GM12864 (cell line): ENCODE measurements around the gene SOX6.

Source experiments
- DNase-seq: peaks from one replicate; pipeline ENCODE4 v3.0.0-alpha.2; 2011; ENCODE audit warnings: low read depth
- H3K4me3 ChIP-seq: 2 replicates; pipeline ENCODE4 v1.5.1; 2011; ENCODE audit warnings: mild to moderate bottlenecking, low read depth, low read length, control low read depth
- CTCF ChIP-seq: IDR thresholded peaks from 2 replicates; pipeline ENCODE4 v1.5.1; 2011; ENCODE audit warnings: low read depth, mild to moderate bottlenecking, moderate library complexity, low read length, control low read depth, inconsistent platforms; ENCODE audit errors: missing control alignments

Gene SOX6

GRCh38 chr11:16186680-16187079, 169.7 kb downstream of the SOX6 start:
- TF ChIP-seq CTCF: no peak
- no peak overlapping the region for H3K4me3 ChIP-seq
- DNase-seq: no peak

GRCh38 chr11:16185042-16185441, 171.3 kb downstream of the SOX6 start:
- H3K4me3 ChIP-seq: no peak overlapping the region
- TF ChIP-seq CTCF: no peak
- DNase-seq: no peak

- no peak overlapping the region for H3K4me3 ChIP-seq
- no peak for DNase-seq
- no peak for TF ChIP-seq CTCF
Observed at GRCh38 chr11:16184588-16184987, 171.8 kb downstream of the SOX6 start.

- no peak for DNase-seq
- TF ChIP-seq CTCF: no peak
- H3K4me3 ChIP-seq: no peak overlapping the region
Observed at GRCh38 chr11:16182553-16182952, 173.8 kb downstream of the SOX6 start.

GRCh38 chr11:16180868-16181267, 175.5 kb downstream of the SOX6 start:
- DNase-seq: no peak
- TF ChIP-seq CTCF: no peak
- H3K4me3 ChIP-seq: no peak overlapping the region

GRCh38 chr11:16179676-16180075, 176.7 kb downstream of the SOX6 start:
- no peak for DNase-seq
- no peak for TF ChIP-seq CTCF

GRCh38 chr11:16178273-16178672, 178.1 kb downstream of the SOX6 start:
- H3K4me3 ChIP-seq: no peak overlapping the region
- no peak for TF ChIP-seq CTCF
- no peak for DNase-seq

More at GRCh38 chr11:16179676-16180075, 176.7 kb downstream of the SOX6 start:
- H3K4me3 ChIP-seq: no peak overlapping the region
